HCT116 (cell line): ENCODE results near the gene PALB2. TPM values are rescaled to one million over a fixed set of nuclear protein-coding genes. Genes with fewer than 3 reads are reported as not detected.

Experiments
- ATAC-seq: fragments of 200-7000 bp; cut with Tn5 transposase; 2 replicates; pipeline ENCODE4 v1.9.1; 2020; ENCODE audit warnings: mild to moderate bottlenecking, moderate library complexity
- BruUV-seq: library from RNA; stranded (reverse); fragments of 400-500 nt; replicated peaks from 2 replicates; lab custom pipeline; 2021; lab: Mats Ljungman, UMichigan
- CTCF ChIA-PET: fragments of 300-600 bp; sonication (Branson Sonifier 250); formaldehyde crosslinking; loops from one replicate; lab custom pipeline; 2021; ENCODE audit warnings: antibody characterized with exemption; lab: Charles Lee
- POLR2A ChIA-PET: fragments of 300-600, 350-600 bp; sonication (Branson Sonifier 250); formaldehyde crosslinking; loops from one replicate; lab custom pipeline; 2021; ENCODE audit warnings: antibody characterized with exemption; lab: Charles Lee
- RAD21 ChIA-PET, 2 experiments: fragments of 300-600 bp; sonication (Branson Sonifier 250); formaldehyde crosslinking; loops; one replicate each; lab custom pipeline; 2023; ENCODE audit warnings: low total read pairs in 2 of 2; ENCODE audit not compliant: uncharacterized antibody in 2 of 2, unreplicated experiment in 2 of 2, low non-redundant PET in 1 of 2; lab: Charles Lee
- DNase-seq: peaks from one replicate; pipeline ENCODE4 v3.0.0-alpha.2; 2010; ENCODE audit warnings: low read depth, low spot score
- H2AFZ ChIP-seq: fragments of 200-600 bp; shearing (Covaris generic), sonication (generic); 2 replicates; pipeline ENCODE4 v1.6.1; 2017; ENCODE audit warnings: low read depth, mixed run types, mixed read lengths, antibody characterized with exemption, low read length; ENCODE audit not compliant: poor library complexity, severe bottlenecking
- H3K27ac ChIP-seq: 2 replicates; pipeline ENCODE4 v1.5.1; 2012; ENCODE audit warnings: low read depth, low read length
- H3K27me3 ChIP-seq: fragments of 200-600 bp; sonication (generic); 2 replicates; pipeline ENCODE4 v1.6.1; 2016; ENCODE audit warnings: mixed run types, low read length, mixed read lengths; ENCODE audit not compliant: insufficient read depth
- H3K36me3 ChIP-seq, 2 experiments: fragments of 200-500 bp in 1 of 2; fragments of 200-600 bp in 1 of 2; sonication (Bioruptor generic) in 1 of 2; sonication (generic) in 1 of 2; 2 replicates each; pipeline versions ENCODE4 v1.5.1 to v1.6.1; 2014 to 2016; ENCODE audit warnings: low read length in 2 of 2, inconsistent platforms in 1 of 2, mixed read lengths in 1 of 2, mixed run types in 1 of 2; ENCODE audit not compliant: insufficient read depth in 2 of 2, control insufficient read depth in 1 of 2
- H3K4me1 ChIP-seq, 2 experiments: fragments of 200-600 bp in 1 of 2; sonication (generic) in 1 of 2; 2 replicates each; pipeline versions ENCODE4 v1.5.1 to v1.6.1; 2012 to 2017; ENCODE audit warnings: low read length in 2 of 2, inconsistent platforms in 1 of 2, mild to moderate bottlenecking in 1 of 2, mixed read lengths in 1 of 2, mixed run types in 1 of 2, moderate library complexity in 1 of 2; ENCODE audit not compliant: insufficient read depth in 2 of 2, control insufficient read depth in 1 of 2
- H3K4me2 ChIP-seq: fragments of 200-600 bp; sonication (generic); 2 replicates; pipeline ENCODE4 v1.6.1; 2017; ENCODE audit warnings: mixed run types, low read length, mixed read lengths
- H3K4me3 ChIP-seq, 2 experiments: fragments of 200-600 bp in 1 of 2; sonication (generic) in 1 of 2; replicated peaks in 1 of 2; 2 replicates each; pipeline ENCODE4 v1.5.1; 2011 to 2016; ENCODE audit warnings: low read length in 2 of 2, control low read depth in 1 of 2, low read depth in 1 of 2, mild to moderate bottlenecking in 1 of 2, mixed read lengths in 1 of 2, mixed run types in 1 of 2
- H3K79me2 ChIP-seq: fragments of 200-600 bp; sonication (generic); 2 replicates; pipeline ENCODE4 v1.6.1; 2017; ENCODE audit warnings: mild to moderate bottlenecking, mixed run types, low read length, moderate library complexity, mixed read lengths; ENCODE audit not compliant: insufficient read depth
- H3K9ac ChIP-seq: fragments of 200-600 bp; sonication (generic); 2 replicates; pipeline ENCODE4 v1.6.1; 2016; ENCODE audit warnings: low read length, mixed read lengths
- H3K9me2 ChIP-seq: fragments of 200-600 bp; sonication (generic), shearing (Covaris generic); 2 replicates; pipeline ENCODE4 v1.6.1; 2017; ENCODE audit warnings: mixed run types, mild to moderate bottlenecking, moderate library complexity; ENCODE audit not compliant: insufficient read depth
- H3K9me3 ChIP-seq, 2 experiments: fragments of 200-500 bp in 1 of 2; fragments of 200-600 bp in 1 of 2; sonication (Bioruptor generic) in 1 of 2; sonication (generic) in 1 of 2; 2 replicates each; pipeline ENCODE4 v1.6.1; 2014 to 2017; ENCODE audit warnings: low read length in 2 of 2, mixed read lengths in 2 of 2, inconsistent platforms in 1 of 2, low read depth in 1 of 2, mild to moderate bottlenecking in 1 of 2, mixed run types in 1 of 2, moderate library complexity in 1 of 2; ENCODE audit not compliant: control insufficient read depth in 1 of 2, insufficient read depth in 1 of 2
- H4K20me1 ChIP-seq: fragments of 200-600 bp; sonication (generic), shearing (Covaris generic); 2 replicates; pipeline ENCODE4 v1.6.1; 2017; ENCODE audit warnings: mixed run types, mild to moderate bottlenecking, moderate library complexity; ENCODE audit not compliant: insufficient read depth
- CBX3 ChIP-seq: IDR thresholded peaks from 2 replicates; pipeline ENCODE4 v1.6.1; 2012; ENCODE audit warnings: low read depth
- CEBPB ChIP-seq: IDR thresholded peaks from 2 replicates; pipeline ENCODE4 v1.6.1; 2012; ENCODE audit warnings: low read depth
- EZH2 ChIP-seq: fragments of 200-600 bp; sonication (generic); IDR thresholded peaks from 2 replicates; pipeline ENCODE4 v1.6.1; 2017; ENCODE audit warnings: antibody characterized with exemption, mixed run types
- FOSL1 ChIP-seq: IDR thresholded peaks from 2 replicates; pipeline ENCODE4 v1.6.1; 2012; ENCODE audit warnings: low read depth
- POLR2A ChIP-seq: IDR thresholded peaks from 2 replicates; pipeline ENCODE4 v1.7.0; 2011; ENCODE audit warnings: borderline replicate concordance; ENCODE audit not compliant: insufficient read depth, insufficient read length; ENCODE audit errors: extremely low read depth
- POLR2AphosphoS5 ChIP-seq: IDR thresholded peaks from 2 replicates; pipeline ENCODE4 v1.6.1; 2011; ENCODE audit warnings: mild to moderate bottlenecking, low read depth, low read length, moderate library complexity
- SIN3A ChIP-seq: IDR thresholded peaks from 2 replicates; pipeline ENCODE4 v1.6.1; 2012; ENCODE audit warnings: low read depth
- SP1 ChIP-seq: IDR thresholded peaks from 2 replicates; pipeline ENCODE4 v1.6.1; 2012; ENCODE audit warnings: low read depth
- SRF ChIP-seq: IDR thresholded peaks from 2 replicates; pipeline ENCODE4 v1.6.1; 2012; ENCODE audit warnings: low read depth
- TCF7L2 ChIP-seq: IDR thresholded peaks from 2 replicates; pipeline ENCODE4 v1.7.0; 2011; ENCODE audit warnings: borderline replicate concordance, inconsistent platforms; ENCODE audit not compliant: insufficient read depth, insufficient read length; ENCODE audit errors: extremely low read depth
- YY1 ChIP-seq: IDR thresholded peaks from 2 replicates; pipeline ENCODE4 v1.6.1; 2011; ENCODE audit warnings: low read length, low read depth, moderate library complexity, mild to moderate bottlenecking; ENCODE audit not compliant: insufficient replicate concordance; ENCODE audit errors: extremely low read depth
- intact Hi-C: fragments of 100-400 bp; cut with micrococcal nuclease; formaldehyde crosslinking; loops from 2 replicates; pipeline ENCODE4 v1.10.0; 2022
- total RNA-seq: library from RNA; stranded (reverse); gene quantifications from one replicate; pipeline ENCODE4 v1.2.1, GENCODE V29; 2021; ENCODE audit not compliant: unreplicated experiment
- TF ChIP-seq, protein P1 (sequence below): IDR thresholded peaks from 2 replicates; pipeline ENCODE4 v1.6.1; 2012
- TF ChIP-seq, protein P2 (sequence below): IDR thresholded peaks from 2 replicates; pipeline ENCODE4 v1.6.1; 2012
- TF ChIP-seq, protein P3 (sequence below): IDR thresholded peaks from 2 replicates; pipeline ENCODE4 v1.6.1; 2012; ENCODE audit warnings: low read depth

The PALB2 gene
- total RNA-seq, 1 experiment from 2014 or later = 15.6 TPM

DNA sequence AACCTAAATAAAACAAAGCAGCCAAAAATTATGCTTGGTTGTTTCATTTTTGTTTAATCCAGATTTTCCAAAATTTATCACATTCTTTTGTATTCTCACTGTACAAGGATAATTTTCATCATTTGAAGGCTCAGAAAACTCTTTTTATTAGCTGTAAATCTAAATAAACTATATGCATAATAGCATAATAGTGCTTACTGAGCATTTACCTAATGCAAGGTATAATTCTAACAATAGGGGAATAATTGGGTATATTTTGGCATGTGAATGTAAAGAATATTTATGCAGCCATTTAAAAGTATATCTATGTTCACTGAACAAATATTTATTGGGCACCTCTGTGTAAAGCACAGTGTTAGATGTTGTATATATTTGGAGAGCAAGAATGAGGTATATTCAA lies 17.0 kb downstream of the PALB2 start:
- CTCF ChIA-PET = no interaction called here
- TF ChIP-seq SIN3A (no peak), EZH2 (no peak), TCF7L2 (no peak), POLR2A (no peak), POLR2AphosphoS5 (no peak), SRF (no peak), YY1 (no peak), CEBPB (no peak), SP1 (no peak), FOSL1 (no peak), CBX3 (no peak)
- TF ChIP-seq, protein P1, sequence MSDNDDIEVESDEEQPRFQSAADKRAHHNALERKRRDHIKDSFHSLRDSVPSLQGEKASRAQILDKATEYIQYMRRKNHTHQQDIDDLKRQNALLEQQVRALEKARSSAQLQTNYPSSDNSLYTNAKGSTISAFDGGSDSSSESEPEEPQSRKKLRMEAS = no peak
- TF ChIP-seq, protein P2, sequence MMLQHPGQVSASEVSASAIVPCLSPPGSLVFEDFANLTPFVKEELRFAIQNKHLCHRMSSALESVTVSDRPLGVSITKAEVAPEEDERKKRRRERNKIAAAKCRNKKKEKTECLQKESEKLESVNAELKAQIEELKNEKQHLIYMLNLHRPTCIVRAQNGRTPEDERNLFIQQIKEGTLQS = no peak
- TF ChIP-seq, protein P3, sequence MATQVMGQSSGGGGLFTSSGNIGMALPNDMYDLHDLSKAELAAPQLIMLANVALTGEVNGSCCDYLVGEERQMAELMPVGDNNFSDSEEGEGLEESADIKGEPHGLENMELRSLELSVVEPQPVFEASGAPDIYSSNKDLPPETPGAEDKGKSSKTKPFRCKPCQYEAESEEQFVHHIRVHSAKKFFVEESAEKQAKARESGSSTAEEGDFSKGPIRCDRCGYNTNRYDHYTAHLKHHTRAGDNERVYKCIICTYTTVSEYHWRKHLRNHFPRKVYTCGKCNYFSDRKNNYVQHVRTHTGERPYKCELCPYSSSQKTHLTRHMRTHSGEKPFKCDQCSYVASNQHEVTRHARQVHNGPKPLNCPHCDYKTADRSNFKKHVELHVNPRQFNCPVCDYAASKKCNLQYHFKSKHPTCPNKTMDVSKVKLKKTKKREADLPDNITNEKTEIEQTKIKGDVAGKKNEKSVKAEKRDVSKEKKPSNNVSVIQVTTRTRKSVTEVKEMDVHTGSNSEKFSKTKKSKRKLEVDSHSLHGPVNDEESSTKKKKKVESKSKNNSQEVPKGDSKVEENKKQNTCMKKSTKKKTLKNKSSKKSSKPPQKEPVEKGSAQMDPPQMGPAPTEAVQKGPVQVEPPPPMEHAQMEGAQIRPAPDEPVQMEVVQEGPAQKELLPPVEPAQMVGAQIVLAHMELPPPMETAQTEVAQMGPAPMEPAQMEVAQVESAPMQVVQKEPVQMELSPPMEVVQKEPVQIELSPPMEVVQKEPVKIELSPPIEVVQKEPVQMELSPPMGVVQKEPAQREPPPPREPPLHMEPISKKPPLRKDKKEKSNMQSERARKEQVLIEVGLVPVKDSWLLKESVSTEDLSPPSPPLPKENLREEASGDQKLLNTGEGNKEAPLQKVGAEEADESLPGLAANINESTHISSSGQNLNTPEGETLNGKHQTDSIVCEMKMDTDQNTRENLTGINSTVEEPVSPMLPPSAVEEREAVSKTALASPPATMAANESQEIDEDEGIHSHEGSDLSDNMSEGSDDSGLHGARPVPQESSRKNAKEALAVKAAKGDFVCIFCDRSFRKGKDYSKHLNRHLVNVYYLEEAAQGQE = no peak
- TF ChIP-seq, all 23 proteins: peak for 0
- H3K4me2 ChIP-seq = no peak overlapping the region
- no peak for ATAC-seq
- H3K36me3 ChIP-seq = peaks cover 21 to 30% of the 10 kb centered on the region in 2 experiments
- BruUV-seq = no TSS peak
- H2AFZ ChIP-seq = no peak overlapping the region
- H3K4me1 ChIP-seq = no peaks in the 10 kb centered on the region
- H3K4me3 ChIP-seq = no peak overlapping the region
- DNase-seq = no peak
- RAD21 ChIA-PET = no interaction called here
- peaks cover 4% of the 10 kb centered on the region; the same call in 1 of the 2 replicates for H3K79me2 ChIP-seq
- H4K20me1 ChIP-seq = no peaks in the 10 kb centered on the region
- no peak overlapping the region for H3K9ac ChIP-seq
- H3K9me3 ChIP-seq = no peaks in the 10 kb centered on the region
- intact Hi-C loops = no loop called here
- POLR2A ChIA-PET = no interaction called here
- no peaks in the 10 kb centered on the region for H3K27me3 ChIP-seq
- no peak overlapping the region for H3K27ac ChIP-seq
- H3K9me2 ChIP-seq = no peaks in the 10 kb centered on the region
